GM12878 (cell line): ENCODE measurements around the gene RAB10. TPM values are rescaled to one million over a fixed set of nuclear protein-coding genes. Genes with fewer than 3 reads are reported as not detected.

ENCODE experiments used
- ATAC-seq: fragments of 200-7000 bp; cut with Tn5 transposase; 3 replicates; pipeline ENCODE4 v1.9.1; 2020; ENCODE audit warnings: mild to moderate bottlenecking, moderate library complexity
- BruUV-seq: library from RNA; stranded (reverse); fragments of 400-500 nt; replicated peaks from 2 replicates; lab custom pipeline; 2021; lab: Mats Ljungman, UMichigan
- CTCF ChIA-PET: fragments of 300-600 bp; sonication (Branson Sonifier 250); formaldehyde crosslinking; extraction: SDS; loops from one replicate; lab custom pipeline; 2021; ENCODE audit warnings: inconsistent platforms; lab: Yijun Ruan, JAX
- POLR2A ChIA-PET: fragments of 350-600 bp; formaldehyde crosslinking; extraction: SDS; loops from one replicate; lab custom pipeline; 2021; ENCODE audit warnings: inconsistent platforms; lab: Charles Lee
- RAD21 ChIA-PET: fragments of 300-600 bp; sonication (Branson Sonifier 250); formaldehyde crosslinking; loops from one replicate; lab custom pipeline; 2023; ENCODE audit warnings: antibody characterized with exemption; ENCODE audit not compliant: unreplicated experiment; lab: Charles Lee
- SMC1A ChIA-PET: fragments of 300-600 bp; sonication (Branson Sonifier 250); formaldehyde crosslinking; loops from one replicate; lab custom pipeline; 2023; ENCODE audit not compliant: unreplicated experiment, uncharacterized antibody; lab: Charles Lee
- DNase-seq: peaks from one replicate; pipeline ENCODE4 v3.0.0-alpha.2; 2011; ENCODE audit warnings: low read depth, low spot score
- FAIRE-seq: peaks from 3 replicates; lab custom pipeline; 2011; peaks lifted over from hg19 to GRCh38; lab: Jason Lieb, UNC
- H2AFZ ChIP-seq: 2 replicates; pipeline ENCODE4 v1.6.0; 2011; ENCODE audit warnings: low read depth, low read length, control low read depth; ENCODE audit not compliant: control insufficient read depth
- H3K27ac ChIP-seq: 2 replicates; pipeline ENCODE4 v1.5.1; 2011; ENCODE audit warnings: control low read depth; ENCODE audit not compliant: control insufficient read depth, insufficient read depth
- H3K27me3 ChIP-seq, 2 experiments: replicated peaks in 1 of 2; 2 replicates each; pipeline versions ENCODE4 v1.6.0 to v1.6.1; 2011; ENCODE audit warnings: low read length in 1 of 2; ENCODE audit not compliant: control insufficient read depth in 2 of 2, insufficient read depth in 2 of 2
- H3K36me3 ChIP-seq, 2 experiments: 2 replicates each; pipeline ENCODE4 v1.5.1; 2011; ENCODE audit warnings: low read length in 1 of 2; ENCODE audit not compliant: control insufficient read depth in 2 of 2, insufficient read depth in 2 of 2
- H3K4me1 ChIP-seq: 2 replicates; pipeline ENCODE4 v1.6.1; 2011; ENCODE audit warnings: mild to moderate bottlenecking, low read length, moderate library complexity, mixed read lengths; ENCODE audit not compliant: control insufficient read depth, insufficient read depth
- H3K4me2 ChIP-seq: 2 replicates; pipeline ENCODE4 v1.6.0; 2011; ENCODE audit warnings: control low read depth; ENCODE audit not compliant: control insufficient read depth, insufficient read depth
- H3K4me3 ChIP-seq: fragments of 200-600 bp; sonication (generic); 2 replicates; pipeline ENCODE4 v1.5.1; 2016
- H3K79me2 ChIP-seq: 2 replicates; pipeline ENCODE4 v1.6.0; 2011; ENCODE audit warnings: low read length; ENCODE audit not compliant: control insufficient read depth, insufficient read depth
- H3K9ac ChIP-seq: 2 replicates; pipeline ENCODE4 v1.8.0; 2011; ENCODE audit warnings: low read length, control low read depth, mixed read lengths; ENCODE audit not compliant: control insufficient read depth, insufficient read depth
- H3K9me3 ChIP-seq: replicated peaks from 3 replicates; pipeline ENCODE4 v1.5.1; 2011; ENCODE audit warnings: mild to moderate bottlenecking, low read length; ENCODE audit not compliant: control insufficient read depth, insufficient read depth
- H4K20me1 ChIP-seq: 2 replicates; pipeline ENCODE4 v1.6.0; 2011; ENCODE audit not compliant: control insufficient read depth, insufficient read depth
- EGR1 ChIP-seq, 2 experiments: IDR thresholded peaks; 1 replicate in 1 of 2; 2 replicates in 1 of 2; pipeline ENCODE4 v1.6.1; 2011 to 2012; ENCODE audit warnings: low read depth in 2 of 2, low read length in 2 of 2, borderline replicate concordance in 1 of 2, mild to moderate bottlenecking in 1 of 2, moderate library complexity in 1 of 2
- JUND ChIP-seq: IDR thresholded peaks from 2 replicates; pipeline ENCODE4 v1.6.1; 2012; ENCODE audit warnings: low read depth, mild to moderate bottlenecking, low read length, improper control_type of control experiment, moderate library complexity
- KAT2A ChIP-seq: conservative IDR thresholded peaks from 2 replicates; pipeline ENCODE4 v1.6.1; 2011; ENCODE audit warnings: low read depth, low read length; ENCODE audit not compliant: control insufficient read depth
- NR2C1 ChIP-seq: fragments of 450-650 bp; IDR thresholded peaks from 2 replicates; pipeline ENCODE4 v1.6.1; 2017; ENCODE audit warnings: antibody characterized with exemption, mild to moderate bottlenecking, moderate library complexity
- NRF1 ChIP-seq: conservative IDR thresholded peaks from 2 replicates; pipeline ENCODE4 v1.6.1; 2011; ENCODE audit warnings: mild to moderate bottlenecking, low read depth, low read length, improper control_type of control experiment
- SMARCA5 ChIP-seq: fragments of 450-650 bp; IDR thresholded peaks from 2 replicates; pipeline ENCODE4 v1.6.1; 2017; ENCODE audit warnings: mild to moderate bottlenecking
- SP1 ChIP-seq: IDR thresholded peaks from one replicate; pipeline ENCODE4 v1.6.1; 2011; ENCODE audit warnings: low read depth, low read length
- SREBF2 ChIP-seq: IDR thresholded peaks from 2 replicates; pipeline ENCODE4 v1.6.1; 2012; ENCODE audit warnings: mild to moderate bottlenecking, low read length
- TBL1XR1 ChIP-seq: IDR thresholded peaks from 2 replicates; pipeline ENCODE4 v1.6.1; 2012; ENCODE audit warnings: low read depth, low read length, improper control_type of control experiment
- YY1 ChIP-seq: IDR thresholded peaks from 2 replicates; pipeline ENCODE4 v1.6.1; 2011; ENCODE audit warnings: low read depth, mild to moderate bottlenecking, low read length
- ZNF217 ChIP-seq: fragments of 450-650 bp; IDR thresholded peaks from 2 replicates; pipeline ENCODE4 v1.6.1; 2017; ENCODE audit warnings: antibody characterized with exemption, mild to moderate bottlenecking
- WGBS: methylation state at CpG from one replicate; pipeline ENCODE4 v1.1.6; 2016; ENCODE audit warnings: low lambda C conversion rate; ENCODE audit not compliant: insufficient replicate concordance, insufficient coverage; ENCODE audit errors: missing lambda C conversion rate; 5-methylcytosine and 5-hydroxymethylcytosine counted together
- in situ Hi-C: fragments of 300-500 bp; cut with MboI; formaldehyde crosslinking; loops from 9 replicates; pipeline ENCODE4 v1.14.3; 2018; ENCODE audit warnings: mixed read lengths
- intact Hi-C: fragments of 100-400 bp; cut with micrococcal nuclease; formaldehyde crosslinking; loops from one replicate; pipeline ENCODE4 v1.14.2; 2022; ENCODE audit not compliant: unreplicated experiment
- polyA plus RNA-seq, 11 experiments: library from polyadenylated mRNA; depleted of rRNA in 4 of 11; unstranded in 6 of 11; stranded (reverse) in 5 of 11; fragments of >200 nt; fragmentation: Nextera tagmentation in 4 of 11; fragmentation: Illumina TruSeq in 1 of 11; extraction: Ambion mirVana in 4 of 11; extraction: Trizol in 1 of 11; gene quantifications; 1 replicate in 1 of 11; 2 replicates in 10 of 11; pipeline versions ENCODE4 v1.2.1 to v1.2.3, GENCODE V29; 2011 to 2016; ENCODE audit warnings: inconsistent platforms in 2 of 11, missing spikeins in 2 of 11, low read depth in 1 of 11
- total RNA-seq, 4 experiments: library from RNA; depleted of rRNA in 3 of 4; stranded (reverse); fragments of >200 nt in 3 of 4; fragmentation: Illumina TruSeq in 1 of 4; extraction: Trizol in 1 of 4; gene quantifications; 2 replicates each; pipeline versions ENCODE4 v1.2.1 to v1.2.3, GENCODE V29; 2013 to 2021
- TF ChIP-seq, protein P1 (sequence below): IDR thresholded peaks from 2 replicates; pipeline ENCODE4 v1.6.1; 2012; ENCODE audit warnings: low read length, inconsistent platforms

RAB10 gene
- total and polyA plus RNA-seq, 10 of the 15 experiments (the other 5 are each of a cell fraction or from before 2014, with no cell fraction given), result 13.3 to 109 (median 82.0) TPM

DNA sequence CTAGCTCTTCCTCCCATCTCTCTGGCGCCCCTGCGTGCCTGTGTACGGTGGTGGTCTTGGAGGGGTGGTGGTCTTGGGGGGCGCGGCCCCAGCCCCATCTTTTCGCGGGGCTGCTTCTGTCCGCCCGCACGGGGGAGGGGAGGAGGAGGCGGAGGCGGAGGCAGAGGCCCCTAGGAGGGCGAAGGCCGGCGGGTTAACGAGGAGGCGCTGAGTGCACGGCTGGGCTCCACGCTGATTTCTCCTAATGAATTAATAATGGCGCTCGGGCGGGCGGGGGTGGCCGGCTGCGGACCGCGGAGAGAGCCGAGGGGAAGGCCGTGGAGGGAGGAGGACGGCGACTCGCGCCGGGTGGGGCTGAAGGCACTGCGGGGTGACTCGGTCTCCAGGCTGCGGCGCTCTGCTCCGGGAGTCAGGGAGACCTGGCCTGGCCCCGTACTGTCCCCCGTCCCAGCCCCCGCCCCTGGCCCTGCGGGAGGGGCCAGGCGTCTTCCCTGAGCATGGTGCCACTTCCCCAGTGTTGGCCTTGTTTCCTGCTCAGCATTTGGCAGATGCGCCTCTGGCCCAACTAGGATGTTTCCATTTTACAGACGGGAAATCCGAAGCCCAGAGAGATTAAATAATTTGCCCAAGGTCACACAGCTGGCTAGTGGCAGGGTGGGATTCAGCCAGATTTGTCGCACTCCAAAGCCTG, 145.0 kb downstream of the RAB10 start:
- in situ Hi-C loops (no loop called here), intact Hi-C loops (no loop called here)
- ATAC-seq (peak; percentile 41), FAIRE-seq (no peak), DNase-seq (no peak)
- SMC1A ChIA-PET, result no interaction called here
- Histone ChIP-seq H3K27me3 (peaks cover 4 to 13% of the 10 kb centered on the region in 2 experiments), H3K36me3 (no peaks in the 10 kb centered on the region), H3K79me2 (no peaks in the 10 kb centered on the region), H3K4me2 (peak overlapping the region; percentile 67), H2AFZ (peak overlapping the region; percentile 44), H3K4me3 (peak overlapping the region; percentile 41; the same call in 1 of the 2 replicates), H4K20me1 (no peaks in the 10 kb centered on the region; the same call in 1 of the 2 replicates), H3K9me3 (no peaks in the 10 kb centered on the region), H3K4me1 (no peaks in the 10 kb centered on the region; the same call in 1 of the 2 replicates), H3K27ac (no peak overlapping the region), H3K9ac (no peak overlapping the region)
- POLR2A ChIA-PET, result no interaction called here
- WGBS, result 16% methylated on average over 17 of the region's 48 CpGs
- CTCF ChIA-PET, result no interaction called here
- no TSS peak for BruUV-seq
- RAD21 ChIA-PET, result interaction anchor here (0.9 kb wide), 1 partner anchor 91 kb away, joined by 3 read pairs; no protein-coding TSS in a partner anchor
- no peak for TF ChIP-seq SREBF2
- TF ChIP-seq KAT2A, result no peak
- TF ChIP-seq EGR1 (IDR thresholded peaks at IDR 0.05; ENCODE audit: borderline replicate concordance in 1 of 2, low read depth in 2 of 2, low read length in 2 of 2), result 0 out of 3 replicates have a peak, but pooled peaks of 1 of the 2 experiments have one; percentile 31
- no peak for TF ChIP-seq NR2C1
- TF ChIP-seq JUND, result no peak
- no peak for TF ChIP-seq SP1
- TF ChIP-seq TBL1XR1, result no peak
- TF ChIP-seq, protein P1, sequence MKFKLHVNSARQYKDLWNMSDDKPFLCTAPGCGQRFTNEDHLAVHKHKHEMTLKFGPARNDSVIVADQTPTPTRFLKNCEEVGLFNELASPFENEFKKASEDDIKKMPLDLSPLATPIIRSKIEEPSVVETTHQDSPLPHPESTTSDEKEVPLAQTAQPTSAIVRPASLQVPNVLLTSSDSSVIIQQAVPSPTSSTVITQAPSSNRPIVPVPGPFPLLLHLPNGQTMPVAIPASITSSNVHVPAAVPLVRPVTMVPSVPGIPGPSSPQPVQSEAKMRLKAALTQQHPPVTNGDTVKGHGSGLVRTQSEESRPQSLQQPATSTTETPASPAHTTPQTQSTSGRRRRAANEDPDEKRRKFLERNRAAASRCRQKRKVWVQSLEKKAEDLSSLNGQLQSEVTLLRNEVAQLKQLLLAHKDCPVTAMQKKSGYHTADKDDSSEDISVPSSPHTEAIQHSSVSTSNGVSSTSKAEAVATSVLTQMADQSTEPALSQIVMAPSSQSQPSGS, result no peak
- no peak for TF ChIP-seq ZNF217
- TF ChIP-seq SMARCA5, result no peak
- no peak for TF ChIP-seq NRF1
- peak; percentile 58; the same call in 1 of the 2 replicates for TF ChIP-seq YY1
